Measurements from ENCODE around the gene ZNF165.
A peak's percentile ranks its signal among the peaks of the same experiment; 100 is the strongest.
"Not testable (repeated sequence)": the region's sequence is repeated elsewhere in the genome, so short reads cannot be mapped to it uniquely, and the experiment has no call there.

The ZNF165 gene

GRCh38 chr6:28122283-28122682, 41.9 kb downstream of the ZNF165 start:
- DNase-seq: not testable (repeated sequence)

GRCh38 chr6:28124350-28124970, 44.1 kb downstream of the ZNF165 start, which contains the start of gene ZSCAN16:
ZSCAN16 (plus strand) TSS chr6:28124609; CDS start chr6:28125444, 835 bp downstream.
- DNase-seq: peak; percentile 84

GRCh38 chr6:28124971-28125353, 44.6 kb downstream of the ZNF165 start:
- peak; percentile 58 for DNase-seq

GRCh38 chr6:28125401-28125800, 45.0 kb downstream of the ZNF165 start:
- peak; percentile 10 for DNase-seq

GRCh38 chr6:28134015-28134414, 53.6 kb downstream of the ZNF165 start:
- DNase-seq: peak; percentile 55

- no peak for DNase-seq
Observed at GRCh38 chr6:28134716-28135115, 54.3 kb downstream of the ZNF165 start.

GRCh38 chr6:28135393-28135792, 55.0 kb downstream of the ZNF165 start:
- no peak for DNase-seq

GRCh38 chr6:28136585-28137504, 56.5 kb downstream of the ZNF165 start:
- peak; percentile 84 for DNase-seq

GRCh38 chr6:28137505-28137981, 57.2 kb downstream of the ZNF165 start:
- peak; percentile 77 for DNase-seq

Measured in CD4-positive, alpha-beta T cell treated with Interleukin-17A for 1 hour (primary cell).